ENCODE results near the gene PPME1. TPM values are rescaled to one million over a fixed set of nuclear protein-coding genes. Genes with fewer than 3 reads are reported as not detected.

The PPME1 gene
- total and polyA plus RNA-seq, 2 donors (not counting 1 experiment from before 2014, with no cell fraction given) = 11.2 to 23.6 TPM

DNA sequence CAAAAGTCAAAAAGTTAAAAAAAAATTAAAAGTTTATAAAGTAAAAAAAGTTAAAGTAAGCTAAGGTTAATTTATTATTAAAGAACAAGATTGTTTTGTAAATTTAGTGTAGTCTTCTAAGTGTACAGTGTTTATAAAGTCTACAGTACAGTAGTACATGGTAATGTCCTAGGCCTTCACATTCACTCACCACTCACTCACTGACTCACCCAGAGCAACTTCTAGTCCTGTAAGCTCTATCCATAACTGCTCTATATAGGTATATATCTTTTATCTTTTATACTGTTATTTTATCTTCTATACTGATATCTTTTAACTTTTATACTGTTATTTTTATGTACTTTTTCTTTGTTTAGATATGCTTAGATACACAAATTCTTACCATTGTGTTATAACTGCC, 11.4 kb upstream of the PPME1 start:
- Mint-ChIP-seq H3K4me1 (peaks cover 3% of the 10 kb centered on the region), H3K9me3 (ENCODE audit: insufficient read depth) (no peaks in the 10 kb centered on the region), H3K4me3 (no peak overlapping the region), H3K27ac (no peak overlapping the region), H3K27me3 (no peaks in the 10 kb centered on the region)
- Histone ChIP-seq H3K4me2 (replicated peaks; ENCODE audit: low read depth, low read length, poor library complexity, severe bottlenecking) (no peak overlapping the region), H3K27ac (ENCODE audit: low read length in 2 of 2) (no peak overlapping the region), H2AFZ (ENCODE audit: insufficient read depth, low read depth, low read length, poor library complexity, severe bottlenecking) (no peak overlapping the region), H3K4me1 (ENCODE audit: control insufficient read depth in 2 of 2, insufficient read depth in 2 of 2, low read length in 2 of 2) (no peaks in the 10 kb centered on the region), H3K27me3 (replicated peaks in 1 of 4; ENCODE audit: control extremely low read depth in 1 of 4, control insufficient read depth in 3 of 4, insufficient read depth in 4 of 4, low read length in 3 of 4) (no peaks in the 10 kb centered on the region), H3K79me2 (ENCODE audit: control insufficient read depth, insufficient read depth, low read length) (peaks cover 30% of the 10 kb centered on the region), H4K20me1 (ENCODE audit: control insufficient read depth, insufficient read depth, low read length, poor library complexity, severe bottlenecking) (no peaks in the 10 kb centered on the region), H3K36me3 (replicated peaks in 1 of 2; ENCODE audit: control extremely low read depth in 1 of 2, control insufficient read depth in 1 of 2, extremely low read depth in 1 of 2, insufficient read depth in 2 of 2, low read length in 1 of 2) (peaks cover 2 to 22% of the 10 kb centered on the region in 2 experiments), H3K4me3 (ENCODE audit: control extremely low read depth in 1 of 5, extremely low read depth in 1 of 5, insufficient read depth in 1 of 5, low read depth in 2 of 5, low read length in 4 of 5) (no peak overlapping the region), H3K9ac (ENCODE audit: low read length) (no peak overlapping the region), H3K9me3 (ENCODE audit: control extremely low read depth in 1 of 3, control insufficient read depth in 2 of 3, insufficient read depth in 1 of 3, low read length in 2 of 3) (no peaks in the 10 kb centered on the region)
- intact Hi-C loops (cut with micrococcal nuclease) = no loop called here
- POLR2A ChIA-PET = no interaction called here
- DNase-seq = no peak
- no peak for ATAC-seq (ENCODE audit: low read depth)
- TF ChIP-seq, protein P1, sequence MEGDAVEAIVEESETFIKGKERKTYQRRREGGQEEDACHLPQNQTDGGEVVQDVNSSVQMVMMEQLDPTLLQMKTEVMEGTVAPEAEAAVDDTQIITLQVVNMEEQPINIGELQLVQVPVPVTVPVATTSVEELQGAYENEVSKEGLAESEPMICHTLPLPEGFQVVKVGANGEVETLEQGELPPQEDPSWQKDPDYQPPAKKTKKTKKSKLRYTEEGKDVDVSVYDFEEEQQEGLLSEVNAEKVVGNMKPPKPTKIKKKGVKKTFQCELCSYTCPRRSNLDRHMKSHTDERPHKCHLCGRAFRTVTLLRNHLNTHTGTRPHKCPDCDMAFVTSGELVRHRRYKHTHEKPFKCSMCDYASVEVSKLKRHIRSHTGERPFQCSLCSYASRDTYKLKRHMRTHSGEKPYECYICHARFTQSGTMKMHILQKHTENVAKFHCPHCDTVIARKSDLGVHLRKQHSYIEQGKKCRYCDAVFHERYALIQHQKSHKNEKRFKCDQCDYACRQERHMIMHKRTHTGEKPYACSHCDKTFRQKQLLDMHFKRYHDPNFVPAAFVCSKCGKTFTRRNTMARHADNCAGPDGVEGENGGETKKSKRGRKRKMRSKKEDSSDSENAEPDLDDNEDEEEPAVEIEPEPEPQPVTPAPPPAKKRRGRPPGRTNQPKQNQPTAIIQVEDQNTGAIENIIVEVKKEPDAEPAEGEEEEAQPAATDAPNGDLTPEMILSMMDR (IDR thresholded peaks at IDR 0.05) = no peak
- no peak for TF ChIP-seq EZH2 (IDR thresholded peaks at IDR 0.05; ENCODE audit: borderline replicate concordance, insufficient read depth, low read depth, low read length, poor library complexity, severe bottlenecking)
- CTCF ChIA-PET = no interaction called here

- no peaks in the 10 kb centered on the region for H3K9me3 ChIP-seq (ENCODE audit: control extremely low read depth in 1 of 3, control insufficient read depth in 2 of 3, insufficient read depth in 1 of 3, low read length in 2 of 3)
- H3K4me1 Mint-ChIP-seq = peaks cover 3% of the 10 kb centered on the region
- no peak overlapping the region for H2AFZ ChIP-seq (ENCODE audit: insufficient read depth, low read depth, low read length, poor library complexity, severe bottlenecking)
- H3K79me2 ChIP-seq (ENCODE audit: control insufficient read depth, insufficient read depth, low read length) = peaks cover 20% of the 10 kb centered on the region
- no peaks in the 10 kb centered on the region for H4K20me1 ChIP-seq (ENCODE audit: control insufficient read depth, insufficient read depth, low read length, poor library complexity, severe bottlenecking)
- CTCF ChIA-PET = no interaction called here
- H3K27me3 Mint-ChIP-seq = no peaks in the 10 kb centered on the region
- H3K4me3 Mint-ChIP-seq = no peak overlapping the region
- ATAC-seq (ENCODE audit: low read depth) = no peak
- H3K4me1 ChIP-seq (ENCODE audit: control insufficient read depth in 2 of 2, insufficient read depth in 2 of 2, low read length in 2 of 2) = no peaks in the 10 kb centered on the region
- H3K27me3 ChIP-seq (replicated peaks in 1 of 4; ENCODE audit: control extremely low read depth in 1 of 4, control insufficient read depth in 3 of 4, insufficient read depth in 4 of 4, low read length in 3 of 4) = no peaks in the 10 kb centered on the region
- no peak overlapping the region for H3K4me3 ChIP-seq (ENCODE audit: control extremely low read depth in 1 of 5, extremely low read depth in 1 of 5, insufficient read depth in 1 of 5, low read depth in 2 of 5, low read length in 4 of 5)
- no peak overlapping the region for H3K4me2 ChIP-seq (replicated peaks; ENCODE audit: low read depth, low read length, poor library complexity, severe bottlenecking)
- intact Hi-C loops (cut with micrococcal nuclease) = no loop called here
- no peak overlapping the region for H3K27ac Mint-ChIP-seq
- TF ChIP-seq, protein P1 (IDR thresholded peaks at IDR 0.05) = no peak
- TF ChIP-seq EZH2 (IDR thresholded peaks at IDR 0.05; ENCODE audit: borderline replicate concordance, insufficient read depth, low read depth, low read length, poor library complexity, severe bottlenecking) = no peak
- WGBS (ENCODE audit: insufficient coverage) = 100% methylated on average over 1 of the region's 2 CpGs
- H3K36me3 ChIP-seq (replicated peaks in 1 of 2; ENCODE audit: control extremely low read depth in 1 of 2, control insufficient read depth in 1 of 2, extremely low read depth in 1 of 2, insufficient read depth in 2 of 2, low read length in 1 of 2) = peaks cover under 1 to 28% of the 10 kb centered on the region in 2 experiments
- H3K27ac ChIP-seq (ENCODE audit: low read length in 2 of 2) = no peak overlapping the region
- no peaks in the 10 kb centered on the region for H3K9me3 Mint-ChIP-seq (ENCODE audit: insufficient read depth)
- no peak for DNase-seq
- POLR2A ChIA-PET = no interaction called here
- no peak overlapping the region for H3K9ac ChIP-seq (ENCODE audit: low read length)
Observed at GRCh38 chr11:74162681-74163467, 8.2 kb upstream of the PPME1 start.

Measured in B cell (primary cell).